Ectodermal cell (in vitro differentiated cells): ENCODE results near the gene EEF1AKMT3.

Experiments
- H3K27ac ChIP-seq: 2 replicates; pipeline ENCODE4 v1.7.0; 2013; ENCODE audit warnings: mild to moderate bottlenecking, low read depth, low read length; ENCODE audit not compliant: insufficient read depth, poor library complexity, severe bottlenecking
- H3K27me3 ChIP-seq: 2 replicates; pipeline ENCODE4 v1.7.0; 2013; ENCODE audit warnings: mild to moderate bottlenecking, low read length; ENCODE audit not compliant: insufficient read depth, control insufficient read depth, poor library complexity, severe bottlenecking
- H3K36me3 ChIP-seq: one replicate; pipeline ENCODE4 v1.7.0; 2013; ENCODE audit warnings: low read length; ENCODE audit not compliant: control insufficient read depth, insufficient read depth
- H3K4me1 ChIP-seq: one replicate; pipeline ENCODE4 v1.7.0; 2013; ENCODE audit warnings: low read length; ENCODE audit not compliant: control insufficient read depth, insufficient read depth
- H3K4me3 ChIP-seq: 2 replicates; pipeline ENCODE4 v1.7.0; 2013; ENCODE audit warnings: low read depth, low read length, control low read depth; ENCODE audit not compliant: insufficient read depth
- H3K9me3 ChIP-seq: 2 replicates; pipeline ENCODE4 v1.7.0; 2013; ENCODE audit warnings: mild to moderate bottlenecking, low read length, moderate library complexity; ENCODE audit not compliant: control insufficient read depth
- WGBS, 2 experiments: methylation state at CpG; one replicate each; pipeline ENCODE4 v1.1.7; 2013; ENCODE audit warnings: missing lambda C conversion rate in 2 of 2; 5-methylcytosine and 5-hydroxymethylcytosine counted together

The EEF1AKMT3 gene

DNA sequence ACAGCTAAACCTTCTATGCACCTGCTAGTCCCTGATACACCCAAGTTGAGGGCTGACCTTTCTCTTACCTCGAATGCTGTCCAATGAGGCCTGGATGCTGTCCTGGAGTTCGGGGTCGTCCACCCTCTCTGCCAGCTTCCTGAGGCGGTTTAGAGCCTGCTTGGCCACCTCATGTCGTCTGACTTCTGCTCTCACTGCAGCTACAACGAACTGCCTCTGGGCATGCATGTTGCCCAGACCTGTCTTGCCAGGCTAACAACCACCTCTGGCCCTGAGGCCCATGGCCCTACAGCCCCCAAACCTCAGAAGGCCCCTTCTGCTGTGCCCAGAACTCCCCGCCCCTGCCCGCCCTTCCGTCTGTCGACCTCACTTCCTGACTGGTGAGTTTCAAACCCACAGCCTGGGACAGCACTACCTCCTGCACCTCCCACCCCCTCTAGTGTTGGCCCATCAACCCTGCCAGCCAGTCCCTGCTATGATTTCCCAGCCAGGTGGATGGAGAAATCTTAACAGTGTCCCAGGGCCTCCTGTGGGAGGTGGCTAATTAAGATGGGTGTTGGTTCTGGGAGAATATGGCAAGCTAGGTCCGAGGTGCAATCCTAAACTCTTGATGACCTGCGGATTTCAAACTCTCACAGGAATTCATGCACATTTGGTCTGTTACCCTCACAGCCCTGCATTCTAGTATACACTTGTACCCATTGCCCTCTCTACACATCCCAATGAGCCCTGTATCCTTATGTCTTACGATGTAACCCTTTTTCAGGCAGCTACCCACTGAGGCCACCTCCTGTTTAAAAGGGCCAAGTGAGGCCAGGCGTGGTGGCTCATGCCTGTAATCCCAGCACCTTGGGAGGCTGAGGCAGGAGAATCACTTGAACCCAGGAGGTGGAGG is 30.3 kb upstream of the EEF1AKMT3 start:
- Histone ChIP-seq H3K4me3 (no peak overlapping the region), H3K27me3 (peaks cover 71% of the 10 kb centered on the region), H3K36me3 (peaks cover 8% of the 10 kb centered on the region), H3K9me3 (no peaks in the 10 kb centered on the region), H3K4me1 (peaks cover 16% of the 10 kb centered on the region), H3K27ac (no peak overlapping the region)
- WGBS, 2 experiments = 65% methylated on average over 14 of the region's 14 CpGs

DNA sequence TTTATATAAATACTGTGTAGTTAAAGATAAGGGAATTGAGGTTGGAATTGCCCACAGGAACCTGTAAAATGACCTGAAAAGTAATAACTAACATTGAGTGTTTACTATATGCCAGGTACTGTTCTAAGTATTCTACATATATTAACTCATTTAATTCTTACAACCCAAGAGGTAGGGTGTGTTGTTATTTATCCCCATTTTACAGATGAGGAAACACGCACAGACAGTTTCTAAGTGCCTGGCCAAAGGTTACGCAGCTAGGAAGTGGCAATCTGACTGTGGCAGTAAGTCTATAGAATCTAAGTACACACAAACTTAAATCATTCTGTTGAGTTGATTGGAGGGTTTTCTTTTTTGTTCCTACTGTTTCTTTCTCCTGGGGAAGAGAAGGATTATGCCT is 28.6 kb upstream of the EEF1AKMT3 start:
- H3K4me1 ChIP-seq = peaks cover 9% of the 10 kb centered on the region
- 77% methylated on average over 2 of the region's 2 CpGs; no CpG with 5 or more reads in 1 of the 2 experiments for WGBS, 2 experiments

GRCh38 chr12:57744194-57744776 is 28.1 kb upstream of the EEF1AKMT3 start:
- 37 to 38% methylated on average over 21 of the region's 21 CpGs for WGBS, 2 experiments
- H3K36me3 ChIP-seq = peaks cover 17% of the 10 kb centered on the region
- peak overlapping the region; percentile 96 for H3K27ac ChIP-seq
- H3K27me3 ChIP-seq = peaks cover 49% of the 10 kb centered on the region
- no peaks in the 10 kb centered on the region for H3K9me3 ChIP-seq
- H3K4me3 ChIP-seq = peak overlapping the region; percentile 87
- H3K4me1 ChIP-seq = peaks cover 8% of the 10 kb centered on the region

More for the DNA sequence above, 28.6 kb upstream of the EEF1AKMT3 start:
- H3K27me3 ChIP-seq = peaks cover 54% of the 10 kb centered on the region
- no peaks in the 10 kb centered on the region for H3K9me3 ChIP-seq
- H3K4me3 ChIP-seq = no peak overlapping the region
- H3K36me3 ChIP-seq = peaks cover 13% of the 10 kb centered on the region
- no peak overlapping the region for H3K27ac ChIP-seq

- H3K9me3 ChIP-seq = no peaks in the 10 kb centered on the region
- peaks cover 42% of the 10 kb centered on the region for H3K27me3 ChIP-seq
- WGBS, 2 experiments = 3 to 4% methylated on average over 29 of the region's 29 CpGs
- peak within 1 kb of the TSS; percentile 96 for H3K27ac ChIP-seq
- H3K4me1 ChIP-seq = peaks cover 1% of the 10 kb centered on the region
- peak within 1 kb of the TSS; percentile 87 for H3K4me3 ChIP-seq
- H3K36me3 ChIP-seq = peaks cover 17% of the 10 kb centered on the region
Measured at GRCh38 chr12:57744777-57745484, 27.5 kb upstream of the EEF1AKMT3 start, which contains the start of gene TSPAN31. TSPAN31 (plus strand) TSS chr12:57745039; CDS start chr12:57745155, 116 bp downstream.

- H3K27me3 ChIP-seq = peaks cover 37% of the 10 kb centered on the region
- peaks cover 22% of the 10 kb centered on the region for H3K36me3 ChIP-seq
- peak overlapping the region; percentile 87 for H3K4me3 ChIP-seq
- H3K9me3 ChIP-seq = no peaks in the 10 kb centered on the region
- peak overlapping the region; percentile 96 for H3K27ac ChIP-seq
- 66 to 71% methylated on average over 8 of the region's 8 CpGs for WGBS, 2 experiments
- H3K4me1 ChIP-seq = peaks cover 1% of the 10 kb centered on the region
Measured at GRCh38 chr12:57745485-57745881, 26.9 kb upstream of the EEF1AKMT3 start.

DNA sequence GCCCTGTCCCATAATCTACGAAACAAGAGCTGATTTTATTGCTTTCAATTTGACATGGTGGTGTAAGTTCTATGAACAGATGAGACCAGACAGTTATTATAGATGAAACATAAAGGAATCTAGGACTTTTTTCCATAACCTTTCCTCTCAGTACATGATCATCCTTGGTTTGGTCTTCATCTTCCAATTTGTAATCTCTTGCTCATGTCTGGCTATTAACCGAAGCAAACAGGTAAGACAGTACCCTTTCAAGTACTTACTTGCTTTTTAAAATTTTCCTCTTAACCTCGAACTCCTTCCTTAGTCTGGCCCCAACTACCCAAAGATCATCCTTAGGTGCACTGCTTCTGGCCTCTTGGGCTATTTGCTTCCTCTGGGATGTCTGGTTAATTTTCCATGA is 26.4 kb upstream of the EEF1AKMT3 start:
- Histone ChIP-seq H3K9me3 (no peaks in the 10 kb centered on the region), H3K27me3 (peaks cover 31% of the 10 kb centered on the region), H3K4me1 (peaks cover 6% of the 10 kb centered on the region), H3K4me3 (peak overlapping the region; percentile 87), H3K27ac (no peak overlapping the region), H3K36me3 (peaks cover 27% of the 10 kb centered on the region)
- WGBS, 2 experiments = 95 to 96% methylated on average over 3 of the region's 3 CpGs

DNA sequence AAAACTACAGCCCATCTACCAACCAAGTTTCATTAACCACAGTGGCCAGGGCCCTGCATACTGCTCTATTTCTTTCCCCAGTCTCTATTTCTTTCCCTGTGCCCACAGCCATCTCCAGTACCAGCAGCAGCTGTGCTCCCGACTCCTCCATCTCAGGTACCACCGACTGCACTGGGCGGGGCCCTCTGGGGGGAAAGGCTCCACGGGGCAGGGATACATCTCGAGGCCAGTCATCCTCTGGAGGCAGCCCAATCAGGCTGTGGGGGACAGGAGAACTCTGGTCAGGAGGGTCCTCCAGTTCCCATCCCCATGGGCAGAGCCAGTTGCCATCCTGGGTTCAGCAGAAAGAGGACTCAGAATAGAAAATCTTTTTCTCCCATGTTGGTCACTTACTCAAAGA is 23.4 kb upstream of the EEF1AKMT3 start:
- H3K36me3 ChIP-seq = peaks cover 27% of the 10 kb centered on the region

GRCh38 chr12:57750561-57751431 is 21.6 kb upstream of the EEF1AKMT3 start:
- Histone ChIP-seq H3K4me3 (peak overlapping the region; percentile 97), H3K27me3 (peaks cover 26% of the 10 kb centered on the region), H3K4me1 (peaks cover 23% of the 10 kb centered on the region), H3K27ac (no peak overlapping the region), H3K36me3 (peaks cover 27% of the 10 kb centered on the region), H3K9me3 (no peaks in the 10 kb centered on the region)
- WGBS, 2 experiments = 90 to 92% methylated on average over 15 of the region's 15 CpGs

More for the DNA sequence above, 23.4 kb upstream of the EEF1AKMT3 start:
- H3K4me1 ChIP-seq = peaks cover 18% of the 10 kb centered on the region
- peaks cover 11% of the 10 kb centered on the region for H3K27me3 ChIP-seq
- 94 to 95% methylated on average over 5 of the region's 5 CpGs for WGBS, 2 experiments
- H3K9me3 ChIP-seq = no peaks in the 10 kb centered on the region
- no peak overlapping the region for H3K27ac ChIP-seq
- H3K4me3 ChIP-seq = no peak overlapping the region

DNA sequence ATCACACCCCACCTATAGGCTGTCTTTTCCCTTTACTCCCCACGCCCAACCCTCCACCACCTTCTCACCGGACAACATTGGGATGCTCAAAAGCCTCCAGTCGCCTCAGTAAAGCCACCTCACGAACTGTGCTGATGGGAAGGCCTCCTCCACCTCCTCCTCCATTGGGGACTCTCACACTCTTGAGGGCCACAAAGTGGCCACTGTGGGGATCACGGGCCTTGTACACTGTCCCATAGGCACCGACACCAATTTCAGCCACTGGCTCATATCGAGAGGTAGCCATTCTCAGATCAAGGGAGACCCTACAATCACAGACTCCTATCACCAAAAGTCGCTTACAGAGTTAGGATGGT is 21.0 kb upstream of the EEF1AKMT3 start:
- peak overlapping the region; percentile 97 for H3K4me3 ChIP-seq
- peaks cover 29% of the 10 kb centered on the region for H3K4me1 ChIP-seq
- H3K36me3 ChIP-seq = peaks cover 27% of the 10 kb centered on the region
- H3K9me3 ChIP-seq = no peaks in the 10 kb centered on the region
- 15 to 17% methylated on average over 8 of the region's 8 CpGs for WGBS, 2 experiments
- H3K27ac ChIP-seq = no peak overlapping the region
- H3K27me3 ChIP-seq = peaks cover 32% of the 10 kb centered on the region
